NCI-H2196 treated with DMSO at 0.1 percent for 48 hours (cell line): ENCODE results near the gene SLC38A10.
"Not testable (repeated sequence)": the region's sequence is repeated elsewhere in the genome, so short reads cannot be mapped to it uniquely, and the experiment has no call there.

ENCODE experiments used
- DNase-seq: peaks from one replicate; lab custom pipeline; 2025; ENCODE audit not compliant: unreplicated experiment; lab: John Stamatoyannopoulos, UW

Gene SLC38A10

DNA sequence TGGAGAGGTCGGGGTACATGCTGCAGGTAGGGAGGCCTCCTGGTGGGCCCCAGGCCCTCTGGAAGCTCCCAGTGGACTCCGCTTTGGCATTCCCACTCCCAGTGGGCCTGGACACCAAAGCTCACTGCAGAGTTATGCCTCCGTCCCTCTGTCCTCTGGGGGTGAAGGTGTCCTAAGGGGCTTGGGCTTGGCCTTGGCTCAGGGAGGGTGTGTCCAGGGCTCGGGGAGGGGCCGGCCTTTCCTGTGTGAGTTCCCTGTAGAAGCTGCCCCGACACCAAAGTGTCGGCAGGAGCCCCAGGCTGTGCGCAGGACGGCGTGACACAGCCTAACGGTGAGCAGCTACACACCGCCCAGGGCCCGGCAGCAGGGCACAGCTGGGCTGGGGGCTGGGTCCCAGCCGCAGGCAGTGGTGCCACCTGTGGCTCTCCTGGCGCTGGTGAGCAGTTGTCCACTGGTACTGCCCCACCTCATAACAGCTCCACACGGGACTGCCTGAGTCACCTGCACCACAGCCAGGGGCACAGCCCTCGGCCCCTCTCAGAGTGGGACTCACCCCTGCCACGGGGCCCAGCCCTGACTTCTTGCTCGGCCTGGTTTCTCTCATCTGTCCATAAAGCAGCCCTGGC lies 62.4 kb downstream of the SLC38A10 start:
- DNase-seq: no peak

DNA sequence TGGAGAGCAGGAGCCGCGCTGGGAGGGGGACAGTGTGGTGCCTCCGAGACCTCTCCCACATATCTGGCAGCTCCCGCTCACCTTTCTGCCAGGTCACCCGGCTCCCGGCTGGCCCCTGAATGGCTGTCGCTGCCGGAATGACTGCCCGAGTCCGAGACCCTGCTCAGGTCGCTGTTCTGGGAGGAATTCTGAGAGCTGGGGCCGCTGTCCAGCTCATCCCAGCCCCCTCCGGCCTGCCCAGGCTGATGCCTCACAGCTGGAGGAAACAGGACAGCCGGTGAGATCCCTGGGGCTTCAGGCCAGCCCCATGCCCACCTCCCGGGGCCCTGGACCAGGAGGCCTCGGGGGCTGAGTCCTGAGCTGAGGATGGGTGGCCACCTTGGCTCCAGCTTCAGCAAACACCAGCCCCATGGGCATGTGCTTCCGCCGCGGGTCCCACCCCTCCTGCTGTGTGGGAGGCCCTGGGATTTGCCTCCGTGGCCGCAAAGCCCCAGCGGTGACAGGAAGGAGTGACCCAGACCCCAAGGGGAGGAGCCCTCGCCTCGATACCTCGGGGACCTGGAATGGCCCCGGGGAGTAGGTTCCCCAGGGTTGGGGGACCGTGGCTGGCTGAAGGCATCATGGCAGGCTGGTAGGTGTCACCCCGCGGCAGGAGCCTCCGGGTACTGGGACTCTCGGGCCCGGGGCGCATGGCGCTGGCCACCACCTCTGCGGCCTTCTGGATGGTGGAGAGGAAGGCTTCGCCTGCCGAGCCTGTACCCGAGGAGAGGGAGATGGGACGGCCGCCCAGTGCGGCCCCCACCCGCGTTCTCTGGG lies 63.1 kb downstream of the SLC38A10 start:
- no peak for DNase-seq

GRCh38 chr17:81231121-81231645 lies 63.9 kb downstream of the SLC38A10 start:
- DNase-seq: no peak

DNA sequence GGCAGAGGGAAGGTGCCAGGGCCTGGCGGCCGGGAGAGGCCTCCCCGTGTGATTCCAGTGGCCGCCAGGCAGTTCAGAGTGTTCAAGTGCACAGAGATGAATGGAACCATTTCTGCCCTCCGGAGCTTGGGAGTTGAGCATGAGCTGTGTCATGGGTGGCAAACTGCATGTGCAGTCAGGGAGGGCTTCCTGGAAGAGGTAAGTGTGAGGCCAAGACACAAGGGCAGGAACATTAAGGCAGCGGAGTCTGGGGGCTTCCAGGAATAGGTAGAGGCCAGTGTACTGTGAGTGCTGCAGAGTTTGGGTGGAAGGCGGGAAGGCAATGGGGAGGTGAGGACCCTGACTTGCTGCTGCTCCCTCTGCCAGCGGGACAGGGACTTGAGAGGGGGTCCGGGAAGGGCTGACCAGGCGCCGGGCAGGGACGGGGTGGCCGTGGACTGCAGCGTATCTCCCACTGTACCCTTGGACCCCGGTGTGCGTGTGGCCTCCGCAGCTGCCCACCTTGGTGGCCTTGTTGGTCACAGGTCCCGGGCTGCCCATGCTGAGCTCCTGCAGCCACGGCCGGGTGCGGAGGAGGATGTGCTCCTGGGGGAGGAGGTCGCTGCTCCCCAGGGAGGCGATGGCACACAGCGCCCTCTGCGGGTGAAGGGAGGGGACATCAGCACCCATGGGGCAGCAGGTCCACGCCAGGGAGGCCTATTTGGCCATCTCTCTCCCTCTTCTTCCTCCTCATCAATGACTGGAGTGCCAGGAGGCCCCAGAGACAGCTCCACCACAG lies 64.9 kb downstream of the SLC38A10 start:
- DNase-seq: no peak

GRCh38 chr17:81229666-81229920 lies 65.5 kb downstream of the SLC38A10 start:
- no peak for DNase-seq

GRCh38 chr17:81228834-81229665 lies 66.1 kb downstream of the SLC38A10 start:
- DNase-seq: no peak

GRCh38 chr17:81228420-81228819 lies 66.7 kb downstream of the SLC38A10 start:
- no peak for DNase-seq

GRCh38 chr17:81227630-81228029 lies 67.5 kb downstream of the SLC38A10 start:
- DNase-seq: not testable (repeated sequence)

DNA sequence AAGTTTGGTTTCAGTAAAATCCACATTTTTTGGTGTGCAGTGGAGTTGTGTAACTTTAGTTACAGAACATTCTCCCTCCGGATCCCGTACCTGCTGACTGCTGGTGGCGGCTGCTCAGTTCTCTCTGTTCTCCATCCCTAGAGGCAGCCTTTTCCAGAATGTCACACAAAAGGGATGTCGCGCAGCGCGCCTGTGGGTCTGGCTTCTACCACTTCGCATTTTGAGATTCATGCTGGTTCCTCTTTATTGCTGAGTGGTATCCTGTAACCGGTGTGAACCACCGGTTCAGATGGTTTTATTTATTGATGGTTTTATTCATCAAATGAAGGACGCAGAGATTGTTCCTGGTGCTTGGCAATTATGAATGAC lies 71.4 kb downstream of the SLC38A10 start:
- DNase-seq: no peak

GRCh38 chr17:81222906-81223761 lies 72.0 kb downstream of the SLC38A10 start, which contains the start of gene CEP131:
Gene CEP131 (minus strand): TSS chr17:81222965. CDS start chr17:81220056, 2,909 bp downstream.
- peak; percentile 98 for DNase-seq

- no peak for DNase-seq
Observed at GRCh38 chr17:81222620-81222905, 72.5 kb downstream of the SLC38A10 start.

- DNase-seq: no peak
Observed at GRCh38 chr17:81221842-81222619, 73.1 kb downstream of the SLC38A10 start.

- DNase-seq: no peak
Observed at GRCh38 chr17:81221371-81221841, 73.7 kb downstream of the SLC38A10 start.

DNA sequence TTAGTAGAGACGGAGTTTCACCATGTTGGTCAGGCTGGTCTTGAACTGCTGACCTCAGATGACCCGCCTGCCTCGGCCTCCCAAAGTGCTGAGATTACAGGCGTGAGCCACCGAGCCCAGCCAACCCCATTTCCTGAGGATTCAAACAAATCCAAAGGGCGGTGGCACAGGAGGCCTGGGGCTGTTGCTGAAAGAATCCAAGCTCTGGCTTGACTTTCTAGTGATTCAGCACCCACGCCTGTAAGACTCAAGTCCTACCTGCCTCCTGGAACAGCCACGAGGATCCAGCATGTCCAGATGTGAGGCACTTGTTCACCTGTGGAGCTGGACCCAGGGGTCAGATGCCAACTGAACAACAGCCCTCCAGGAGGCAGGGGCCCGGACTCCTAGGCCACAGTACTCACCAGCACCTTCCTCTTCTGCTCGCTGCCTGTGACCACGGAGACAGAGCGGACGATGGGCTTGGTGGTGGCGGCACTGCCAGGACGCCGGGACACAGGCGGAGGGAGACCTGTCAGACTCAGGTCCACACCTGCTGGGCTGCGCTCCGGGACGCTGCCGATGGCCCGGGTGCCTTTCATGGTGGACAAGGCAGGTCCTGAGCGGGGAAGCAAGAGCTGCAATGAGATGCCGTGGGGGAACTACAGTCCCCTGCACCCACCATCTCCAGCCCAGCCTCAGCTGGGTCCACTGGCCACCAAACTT lies 75.5 kb downstream of the SLC38A10 start:
- DNase-seq: no peak

DNA sequence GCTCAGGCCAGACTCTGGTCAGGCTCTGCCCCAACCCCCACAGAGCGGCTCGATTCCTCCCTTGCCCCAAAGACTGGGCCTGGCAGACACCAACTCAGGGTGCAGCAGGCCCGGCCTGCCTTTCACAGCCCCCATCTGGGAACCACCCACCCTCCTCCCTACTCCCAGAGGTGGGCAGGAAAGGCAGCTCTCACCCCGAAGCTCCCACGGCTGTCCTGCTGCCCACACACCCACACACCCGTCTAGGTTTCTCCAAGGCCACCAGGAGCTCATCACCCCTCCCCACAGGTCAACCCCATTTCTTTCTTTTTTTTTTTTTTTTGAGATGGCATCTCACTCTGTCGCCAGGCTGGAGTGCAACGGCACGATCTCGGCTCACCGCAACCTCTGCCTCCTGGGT lies 76.1 kb downstream of the SLC38A10 start:
- DNase-seq: no peak

GRCh38 chr17:81218459-81218858 lies 76.6 kb downstream of the SLC38A10 start:
- DNase-seq: no peak

DNA sequence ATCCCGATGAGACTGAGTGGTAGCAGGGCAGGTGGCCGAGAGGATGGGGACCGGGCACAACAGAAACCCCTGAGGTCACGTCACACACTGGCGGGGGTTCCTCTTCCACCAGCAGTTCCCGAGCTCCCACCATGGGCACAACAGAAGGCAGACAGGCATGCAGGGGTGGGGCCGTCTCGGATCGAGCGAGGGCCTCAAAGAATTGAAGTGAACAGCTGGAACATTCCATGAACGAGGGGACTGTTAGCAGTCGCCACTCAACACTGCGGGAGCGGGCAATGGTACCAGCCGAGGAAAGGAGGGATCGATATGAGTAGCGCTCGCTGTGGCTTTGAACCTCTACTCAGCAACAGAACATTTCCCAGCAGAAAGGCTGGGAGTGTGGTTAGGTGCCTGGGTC lies 77.6 kb downstream of the SLC38A10 start:
- no peak for DNase-seq

DNA sequence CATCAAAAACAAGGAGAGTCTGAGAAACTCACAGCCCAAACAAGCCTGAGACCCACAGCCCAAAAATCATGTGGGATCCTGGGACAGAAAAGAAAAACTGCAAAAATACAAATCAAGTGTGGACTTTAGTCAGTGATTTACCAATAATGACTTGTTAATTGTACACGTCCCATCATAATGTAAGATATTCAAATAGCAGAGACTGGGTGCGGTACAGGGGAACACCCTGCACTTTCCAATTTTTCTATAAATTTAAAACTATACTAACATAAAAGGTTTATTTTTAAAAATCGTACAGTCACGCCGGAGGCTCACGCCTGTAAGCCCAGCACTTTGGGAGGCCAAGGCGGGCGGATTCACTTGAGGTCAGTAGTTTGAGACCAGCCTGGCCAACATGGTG lies 81.1 kb downstream of the SLC38A10 start:
- DNase-seq: no peak

- DNase-seq: no peak
Observed at GRCh38 chr17:81212365-81212764, 82.7 kb downstream of the SLC38A10 start.
